Keratinocyte (primary cell): Measurements from ENCODE around the gene SKI. TPM values are rescaled to one million over a fixed set of nuclear protein-coding genes. Genes with fewer than 3 reads are reported as not detected.

Experiments used
- DNase-seq: peaks from one replicate; pipeline ENCODE4 v3.0.0-alpha.2; 2011; ENCODE audit warnings: low read depth, missing footprints, low spot score
- FAIRE-seq: peaks from 2 replicates; lab custom pipeline; 2011; peaks lifted over from hg19 to GRCh38; lab: Jason Lieb, UNC
- H2AFZ ChIP-seq: 2 replicates; pipeline ENCODE4 v1.6.0; 2012; ENCODE audit warnings: low read length, control low read depth, inconsistent platforms; ENCODE audit not compliant: control insufficient read depth
- H3K27ac ChIP-seq: 2 replicates; pipeline ENCODE4 v1.5.1; 2011; ENCODE audit warnings: low read length; ENCODE audit not compliant: control insufficient read depth, insufficient read depth
- H3K27me3 ChIP-seq: 3 replicates; pipeline ENCODE4 v1.6.0; 2011; ENCODE audit warnings: low read length; ENCODE audit not compliant: control insufficient read depth, insufficient read depth; ENCODE audit errors: extremely low read depth
- H3K36me3 ChIP-seq, 2 experiments: 2 replicates in 1 of 2; 3 replicates in 1 of 2; pipeline ENCODE4 v1.5.1; 2011; ENCODE audit warnings: low read length in 2 of 2, mild to moderate bottlenecking in 1 of 2; ENCODE audit not compliant: control insufficient read depth in 2 of 2, insufficient read depth in 2 of 2; ENCODE audit errors: extremely low read depth in 1 of 2
- H3K4me1 ChIP-seq: 3 replicates; pipeline ENCODE4 v1.5.1; 2011; ENCODE audit warnings: low read length; ENCODE audit not compliant: control insufficient read depth, insufficient read depth; ENCODE audit errors: extremely low read depth
- H3K4me2 ChIP-seq: 3 replicates; pipeline ENCODE4 v1.6.0; 2011; ENCODE audit warnings: low read depth, low read length; ENCODE audit not compliant: control insufficient read depth, insufficient read depth; ENCODE audit errors: extremely low read depth
- H3K4me3 ChIP-seq, 3 experiments: fragments of 200-600 bp in 1 of 3; sonication (generic) in 1 of 3; 2 replicates in 2 of 3; 3 replicates in 1 of 3; pipeline ENCODE4 v1.5.1; 2011 to 2016; ENCODE audit warnings: low read length in 3 of 3, mild to moderate bottlenecking in 3 of 3, control low read depth in 2 of 3, inconsistent platforms in 1 of 3, low read depth in 1 of 3, mixed read lengths in 1 of 3, mixed run types in 1 of 3, moderate library complexity in 1 of 3; ENCODE audit not compliant: control insufficient read depth in 2 of 3, insufficient read depth in 2 of 3; ENCODE audit errors: extremely low read depth in 1 of 3
- H3K79me2 ChIP-seq: 2 replicates; pipeline ENCODE4 v1.6.0; 2012; ENCODE audit warnings: low read length; ENCODE audit not compliant: control insufficient read depth, insufficient read depth
- H3K9ac ChIP-seq: 3 replicates; pipeline ENCODE4 v1.6.0; 2011; ENCODE audit warnings: low read length; ENCODE audit not compliant: control insufficient read depth, insufficient read depth; ENCODE audit errors: extremely low read depth
- H3K9me1 ChIP-seq: 3 replicates; pipeline ENCODE4 v1.6.0; 2011; ENCODE audit warnings: low read length; ENCODE audit not compliant: control insufficient read depth, insufficient read depth; ENCODE audit errors: extremely low read depth
- H3K9me3 ChIP-seq: 2 replicates; pipeline ENCODE4 v1.5.1; 2012; ENCODE audit warnings: low read depth, low read length; ENCODE audit not compliant: control insufficient read depth
- H4K20me1 ChIP-seq: 3 replicates; pipeline ENCODE4 v1.6.0; 2011; ENCODE audit warnings: low read length; ENCODE audit not compliant: control insufficient read depth, insufficient read depth; ENCODE audit errors: extremely low read depth
- EZH2 ChIP-seq: IDR thresholded peaks from one replicate; pipeline ENCODE4 v1.6.1; 2012; ENCODE audit warnings: inconsistent platforms, mild to moderate bottlenecking, low read length, moderate library complexity
- dilution Hi-C: fragments of 300-500 bp; cut with MboI; formaldehyde crosslinking; loops from one replicate; pipeline ENCODE4 v1.7.0; 2020; ENCODE audit warnings: low sequenced_read_pairs; ENCODE audit not compliant: extremely low pct_ligation_motif_present
- polyA plus RNA-seq, 5 experiments: library from polyadenylated mRNA; depleted of rRNA in 3 of 5; stranded (reverse) in 3 of 5; stranded (forward) in 1 of 5; unstranded in 1 of 5; fragments of >200 nt; gene quantifications; 1 replicate in 1 of 5; 2 replicates in 3 of 5; 3 replicates in 1 of 5; pipeline versions ENCODE4 v1.2.1 to v1.2.3, GENCODE V29; 2011 to 2012; ENCODE audit warnings: missing spikeins in 2 of 5, low read depth in 1 of 5, low replicate concordance in 1 of 5
- TF ChIP-seq, protein P1 (sequence below), 3 experiments: IDR thresholded peaks in 1 of 3; conservative IDR thresholded peaks in 1 of 3; optimal IDR thresholded peaks in 1 of 3; 2 replicates in 2 of 3; 3 replicates in 1 of 3; pipeline versions ENCODE3 to v1.5.1; 2011; ENCODE audit warnings: low read length in 3 of 3, mild to moderate bottlenecking in 3 of 3, moderate library complexity in 2 of 3, control low read depth in 1 of 3, inconsistent platforms in 1 of 3; ENCODE audit not compliant: insufficient read depth in 2 of 3; ENCODE audit errors: extremely low read depth in 1 of 3

The SKI gene
- polyA plus RNA-seq, 1 donor (not counting 4 experiments of a cell fraction or from before 2014, with no cell fraction given) = 4.8 TPM

DNA sequence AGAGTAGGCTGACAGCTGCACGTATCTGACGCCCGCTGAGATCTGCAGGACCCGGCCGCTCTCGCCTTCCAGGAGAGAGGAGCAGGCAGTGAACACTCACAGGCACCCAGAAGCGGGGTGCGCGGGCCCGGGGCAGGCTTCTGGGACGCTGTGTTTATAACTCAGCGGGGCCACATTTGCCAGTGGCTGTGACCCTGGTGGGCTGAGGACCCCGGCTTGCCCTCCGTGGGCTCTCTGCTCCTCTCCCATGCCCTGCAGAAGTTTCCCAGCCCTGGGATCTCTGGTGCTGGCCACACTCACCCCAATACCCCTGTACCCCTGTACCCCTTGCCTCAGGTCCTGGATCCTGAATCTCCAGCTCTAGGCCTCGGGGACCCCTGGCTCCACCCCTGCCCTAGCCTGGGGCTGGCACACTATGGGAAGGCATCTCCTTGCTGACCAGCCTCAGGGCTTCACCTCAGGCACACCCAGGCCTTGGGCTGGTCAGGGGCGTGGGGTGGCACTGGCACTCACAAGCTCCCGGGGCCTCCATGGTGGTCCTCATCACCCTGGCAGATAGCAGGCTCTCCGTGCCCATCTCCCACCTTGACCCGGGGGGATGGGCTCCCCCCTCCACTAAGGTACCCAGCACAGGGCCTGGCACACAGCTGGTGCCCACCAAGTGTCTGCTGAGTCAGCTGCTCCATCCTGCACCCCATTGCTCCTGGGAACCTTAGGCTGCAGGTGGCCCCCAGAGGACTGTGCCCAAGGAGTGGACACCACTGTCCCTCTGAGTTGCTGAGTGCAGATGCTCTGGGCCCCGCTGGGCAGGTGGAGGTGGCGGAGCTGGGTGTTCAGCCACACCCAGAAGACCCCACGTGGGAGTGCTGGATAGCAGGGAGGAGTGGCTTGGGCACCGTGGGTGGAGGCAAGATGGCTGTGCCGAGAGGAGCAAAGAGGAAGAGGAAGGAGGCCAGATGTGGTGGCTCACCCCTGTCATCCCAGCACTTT, 130.8 kb downstream of the SKI start:
- H3K4me1 ChIP-seq = no peaks in the 10 kb centered on the region
- H3K9ac ChIP-seq = no peak overlapping the region
- no peaks in the 10 kb centered on the region for H3K9me3 ChIP-seq
- TF ChIP-seq EZH2 = no peak
- TF ChIP-seq, protein P1, sequence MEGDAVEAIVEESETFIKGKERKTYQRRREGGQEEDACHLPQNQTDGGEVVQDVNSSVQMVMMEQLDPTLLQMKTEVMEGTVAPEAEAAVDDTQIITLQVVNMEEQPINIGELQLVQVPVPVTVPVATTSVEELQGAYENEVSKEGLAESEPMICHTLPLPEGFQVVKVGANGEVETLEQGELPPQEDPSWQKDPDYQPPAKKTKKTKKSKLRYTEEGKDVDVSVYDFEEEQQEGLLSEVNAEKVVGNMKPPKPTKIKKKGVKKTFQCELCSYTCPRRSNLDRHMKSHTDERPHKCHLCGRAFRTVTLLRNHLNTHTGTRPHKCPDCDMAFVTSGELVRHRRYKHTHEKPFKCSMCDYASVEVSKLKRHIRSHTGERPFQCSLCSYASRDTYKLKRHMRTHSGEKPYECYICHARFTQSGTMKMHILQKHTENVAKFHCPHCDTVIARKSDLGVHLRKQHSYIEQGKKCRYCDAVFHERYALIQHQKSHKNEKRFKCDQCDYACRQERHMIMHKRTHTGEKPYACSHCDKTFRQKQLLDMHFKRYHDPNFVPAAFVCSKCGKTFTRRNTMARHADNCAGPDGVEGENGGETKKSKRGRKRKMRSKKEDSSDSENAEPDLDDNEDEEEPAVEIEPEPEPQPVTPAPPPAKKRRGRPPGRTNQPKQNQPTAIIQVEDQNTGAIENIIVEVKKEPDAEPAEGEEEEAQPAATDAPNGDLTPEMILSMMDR (optimal IDR thresholded peaks at IDR 0.05 in 1 of 3, IDR thresholded peaks at IDR 0.05 in 1 of 3, conservative IDR thresholded peaks at IDR 0.05 in 1 of 3; ENCODE audit: extremely low read depth in 1 of 3, insufficient read depth in 2 of 3, low read length in 3 of 3) = no peak
- H3K79me2 ChIP-seq = no peaks in the 10 kb centered on the region
- H3K27me3 ChIP-seq = peaks cover 7% of the 10 kb centered on the region
- dilution Hi-C loops = no loop called here
- no peaks in the 10 kb centered on the region for H3K9me1 ChIP-seq
- DNase-seq (no peak), FAIRE-seq (no peak)
- H3K27ac ChIP-seq = no peak overlapping the region
- no peaks in the 10 kb centered on the region for H3K36me3 ChIP-seq
- no peak overlapping the region for H3K4me2 ChIP-seq
- no peak overlapping the region for H2AFZ ChIP-seq
- no peaks in the 10 kb centered on the region for H4K20me1 ChIP-seq
- no peak overlapping the region for H3K4me3 ChIP-seq

Other genes starting within 250 kb of the SKI start
- not detected in 3 replicates for gene CFAP74, start 224.5 kb upstream of the SKI start, polyA plus RNA-seq
- gene GABRD, start 209.0 kb upstream of the SKI start, polyA plus RNA-seq = not detected in 3 replicates
- 36.3 to 41.3 TPM (median 39.5 TPM) in 3 replicates for gene PRKCZ, start 177.9 kb upstream of the SKI start, polyA plus RNA-seq
- 7.3 to 13.7 TPM (median 8.9 TPM) in 3 replicates for gene FAAP20, start 33.5 kb upstream of the SKI start, polyA plus RNA-seq
- gene MORN1, start 163.2 kb downstream of the SKI start, polyA plus RNA-seq = 2.1 to 3.9 TPM (median 3.7 TPM) in 3 replicates
- gene RER1, start 163.5 kb downstream of the SKI start, polyA plus RNA-seq = 242 to 297 TPM (median 254 TPM) in 3 replicates
- 13.8 to 17.6 TPM (median 17.0 TPM) in 3 replicates for gene PEX10, start 184.2 kb downstream of the SKI start, polyA plus RNA-seq
- gene PLCH2, start 248.0 kb downstream of the SKI start, polyA plus RNA-seq = 57.4 to 74.0 TPM (median 66.3 TPM) in 3 replicates